SK-N-SH (cell line): ENCODE data around the gene AP1M1. TPM values are rescaled to one million over a fixed set of nuclear protein-coding genes. Genes with fewer than 3 reads are reported as not detected.

ENCODE experiments used
- CTCF ChIA-PET: fragments of 300-600, 350-600 bp; formaldehyde crosslinking; extraction: SDS; loops from one replicate; lab custom pipeline; 2021; lab: Yijun Ruan, JAX
- POLR2A ChIA-PET: fragments of 350-600 bp; sonication (Branson Sonifier 250); formaldehyde crosslinking; extraction: SDS; loops from one replicate; lab custom pipeline; 2020; ENCODE audit warnings: antibody characterized with exemption, inconsistent platforms; lab: Yijun Ruan, JAX
- DNase-seq: peaks from one replicate; pipeline ENCODE4 v3.0.0; 2012
- H2AFZ ChIP-seq: fragments of 200-600 bp; sonication (generic); 2 replicates; pipeline ENCODE4 v1.8.1; 2016; ENCODE audit warnings: antibody characterized with exemption, mild to moderate bottlenecking, low read depth
- H3F3A ChIP-seq: fragments of 200-600 bp; sonication (generic); replicated peaks from 2 replicates; pipeline ENCODE3; 2016; ENCODE audit warnings: antibody characterized with exemption, mild to moderate bottlenecking; ENCODE audit not compliant: insufficient read depth
- H3K27ac ChIP-seq, 2 experiments: fragments of 200-500 bp in 1 of 2; fragments of 200-600 bp in 1 of 2; sonication (Bioruptor generic) in 1 of 2; sonication (generic), shearing (Covaris generic) in 1 of 2; 2 replicates each; pipeline versions ENCODE4 v1.5.1 to v1.6.1; 2014 to 2016; ENCODE audit warnings: low read depth in 2 of 2, inconsistent platforms in 1 of 2, low read length in 1 of 2, mild to moderate bottlenecking in 1 of 2, mixed read lengths in 1 of 2
- H3K27me3 ChIP-seq: fragments of 200-600 bp; sonication (generic), shearing (Covaris generic); 2 replicates; pipeline ENCODE4 v1.6.1; 2016; ENCODE audit warnings: mixed run types; ENCODE audit not compliant: insufficient read depth
- H3K36me3 ChIP-seq, 2 experiments: fragments of 200-500 bp in 1 of 2; fragments of 200-600 bp in 1 of 2; sonication (Bioruptor generic) in 1 of 2; sonication (generic) in 1 of 2; replicated peaks in 1 of 2; 2 replicates each; pipeline versions ENCODE3 to v1.5.1; 2014 to 2016; ENCODE audit warnings: low read length in 1 of 2, mild to moderate bottlenecking in 1 of 2; ENCODE audit not compliant: insufficient read depth in 2 of 2, control insufficient read depth in 1 of 2
- H3K4me1 ChIP-seq, 2 experiments: fragments of 200-500 bp in 1 of 2; fragments of 200-600 bp in 1 of 2; sonication (Bioruptor generic) in 1 of 2; sonication (generic), shearing (Covaris generic) in 1 of 2; 2 replicates each; pipeline versions ENCODE4 v1.5.1 to v1.6.1; 2014 to 2016; ENCODE audit warnings: low read depth in 1 of 2, low read length in 1 of 2, mixed run types in 1 of 2; ENCODE audit not compliant: insufficient read depth in 2 of 2, control insufficient read depth in 1 of 2
- H3K4me2 ChIP-seq: fragments of 200-600 bp; sonication (generic), shearing (Covaris generic); 2 replicates; pipeline ENCODE4 v1.6.1; 2017; ENCODE audit warnings: mixed run types
- H3K4me3 ChIP-seq, 2 experiments: fragments of 200-500 bp in 1 of 2; fragments of 200-600 bp in 1 of 2; sonication (Bioruptor generic) in 1 of 2; sonication (generic), shearing (Covaris generic) in 1 of 2; 2 replicates each; pipeline versions ENCODE4 v1.5.1 to v1.8.1; 2014 to 2016; ENCODE audit warnings: low read depth in 2 of 2, inconsistent platforms in 1 of 2, low read length in 1 of 2, mild to moderate bottlenecking in 1 of 2, mixed read lengths in 1 of 2, moderate library complexity in 1 of 2
- H3K79me2 ChIP-seq: fragments of 200-600 bp; sonication (generic); 2 replicates; pipeline ENCODE4 v1.8.1; 2017; ENCODE audit warnings: mild to moderate bottlenecking; ENCODE audit not compliant: insufficient read depth
- H3K9ac ChIP-seq: fragments of 200-600 bp; sonication (generic); 2 replicates; pipeline ENCODE4 v1.6.1; 2017; ENCODE audit warnings: mixed run types
- H3K9me2 ChIP-seq: fragments of 200-600 bp; sonication (generic); 2 replicates; pipeline ENCODE4 v1.6.1; 2017; ENCODE audit warnings: mixed run types
- H3K9me3 ChIP-seq: fragments of 200-600 bp; sonication (generic); 2 replicates; pipeline ENCODE4 v1.6.1; 2017; ENCODE audit warnings: mixed run types, mild to moderate bottlenecking, moderate library complexity
- H4K20me1 ChIP-seq: fragments of 200-600 bp; sonication (generic); 2 replicates; pipeline ENCODE4 v1.6.1; 2017; ENCODE audit warnings: mild to moderate bottlenecking, mixed run types; ENCODE audit not compliant: insufficient read depth
- ELF1 ChIP-seq: IDR thresholded peaks from 2 replicates; pipeline ENCODE4 v1.4.0; 2012
- EZH2phosphoT487 ChIP-seq: fragments of 200-600 bp; sonication (generic); IDR thresholded peaks from 2 replicates; pipeline ENCODE4 v1.6.1; 2017; ENCODE audit warnings: low read depth, mixed run types, mild to moderate bottlenecking, antibody characterized with exemption, moderate library complexity, borderline replicate concordance
- FOXM1 ChIP-seq: IDR thresholded peaks from 2 replicates; pipeline ENCODE4 v1.4.0; 2012; ENCODE audit warnings: low read depth, mild to moderate bottlenecking
- GATA2 ChIP-seq: sonication (generic); formaldehyde crosslinking; IDR thresholded peaks from 2 replicates; pipeline ENCODE4 v1.5.0; 2020; ENCODE audit warnings: mild to moderate bottlenecking, missing genetic modification reagents
- MXI1 ChIP-seq: IDR thresholded peaks from 2 replicates; pipeline ENCODE4 v1.6.1; 2012; ENCODE audit warnings: mild to moderate bottlenecking, low read depth, low read length, improper control_type of control experiment
- NRF1 ChIP-seq: IDR thresholded peaks from 2 replicates; pipeline ENCODE4 v1.6.1; 2012; ENCODE audit warnings: low read depth, mild to moderate bottlenecking, low read length
- RAD21 ChIP-seq: IDR thresholded peaks from 2 replicates; pipeline ENCODE4 v1.6.1; 2012; ENCODE audit warnings: mild to moderate bottlenecking, low read length
- SMC3 ChIP-seq: IDR thresholded peaks from 2 replicates; pipeline ENCODE4 v1.6.1; 2012; ENCODE audit warnings: low read depth, low read length, improper control_type of control experiment
- TAF1 ChIP-seq: IDR thresholded peaks from 2 replicates; pipeline ENCODE4 v1.6.1; 2012; ENCODE audit warnings: low read depth, mild to moderate bottlenecking, low read length, moderate library complexity, borderline replicate concordance
- WGBS: methylation state at CpG from one replicate; pipeline ENCODE4 v1.1.6; 2017; ENCODE audit warnings: low lambda C conversion rate; 5-methylcytosine and 5-hydroxymethylcytosine counted together
- polyA plus RNA-seq, 3 experiments: library from polyadenylated mRNA; depleted of rRNA; stranded (reverse); fragments of >200 nt; gene quantifications; 2 replicates each; pipeline ENCODE4 v1.2.3, GENCODE V29; 2012
- TF ChIP-seq, protein P1 (sequence below): IDR thresholded peaks from 2 replicates; pipeline ENCODE4 v1.6.1; 2012; ENCODE audit warnings: mild to moderate bottlenecking, low read depth, low read length, moderate library complexity
- TF ChIP-seq, protein P2 (sequence below): IDR thresholded peaks from 2 replicates; pipeline ENCODE4 v1.4.0; 2012; ENCODE audit warnings: low read depth, borderline replicate concordance
- TF ChIP-seq, protein P3 (sequence below): IDR thresholded peaks from 2 replicates; pipeline ENCODE4 v1.4.0; 2012; ENCODE audit warnings: low read depth, borderline replicate concordance

AP1M1 gene
- polyA plus RNA-seq, 1 of the 3 experiments (the other 2 are of a cell fraction), result 133 TPM

DNA sequence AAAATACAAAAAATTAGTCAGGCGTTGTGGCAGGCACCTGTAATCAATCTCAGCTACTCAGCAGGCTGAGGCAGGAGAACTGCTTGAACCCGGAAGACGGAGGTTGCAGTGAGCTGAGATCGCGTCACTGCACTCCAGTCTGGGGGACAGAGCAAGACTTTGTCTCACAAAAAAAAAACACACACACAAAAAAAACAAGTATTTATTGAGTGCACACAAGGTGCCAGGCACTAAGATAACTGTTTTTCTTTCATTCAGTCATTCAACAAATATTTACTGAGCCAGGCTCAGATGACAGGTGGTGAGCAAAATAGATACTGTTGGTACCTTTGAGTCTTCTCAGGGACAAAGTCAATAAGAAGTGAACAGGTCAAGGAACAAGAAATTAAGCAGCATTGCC, 30.7 kb upstream of the AP1M1 start:
- Histone ChIP-seq H3K4me2 (no peak overlapping the region), H3K79me2 (no peaks in the 10 kb centered on the region), H4K20me1 (no peaks in the 10 kb centered on the region), H3K4me3 (no peak overlapping the region), H3K9me3 (no peaks in the 10 kb centered on the region), H3K27me3 (no peaks in the 10 kb centered on the region), H3K9me2 (no peaks in the 10 kb centered on the region), H3K27ac (no peak overlapping the region), H3K4me1 (no peaks in the 10 kb centered on the region), H3K36me3 (no peaks in the 10 kb centered on the region), H3F3A (peaks cover 4% of the 10 kb centered on the region), H3K9ac (no peak overlapping the region), H2AFZ (no peak overlapping the region)
- WGBS, result 79% methylated on average over 5 of the region's 5 CpGs
- DNase-seq, result no peak
- CTCF ChIA-PET, result no interaction called here
- POLR2A ChIA-PET, result no interaction called here
- TF ChIP-seq GATA2 (CRISPR knock-in tag) (no peak), MXI1 (no peak), EZH2phosphoT487 (no peak), RAD21 (no peak), ELF1 (no peak), SMC3 (no peak), TAF1 (no peak), NRF1 (no peak), FOXM1 (no peak)
- TF ChIP-seq, protein P1, sequence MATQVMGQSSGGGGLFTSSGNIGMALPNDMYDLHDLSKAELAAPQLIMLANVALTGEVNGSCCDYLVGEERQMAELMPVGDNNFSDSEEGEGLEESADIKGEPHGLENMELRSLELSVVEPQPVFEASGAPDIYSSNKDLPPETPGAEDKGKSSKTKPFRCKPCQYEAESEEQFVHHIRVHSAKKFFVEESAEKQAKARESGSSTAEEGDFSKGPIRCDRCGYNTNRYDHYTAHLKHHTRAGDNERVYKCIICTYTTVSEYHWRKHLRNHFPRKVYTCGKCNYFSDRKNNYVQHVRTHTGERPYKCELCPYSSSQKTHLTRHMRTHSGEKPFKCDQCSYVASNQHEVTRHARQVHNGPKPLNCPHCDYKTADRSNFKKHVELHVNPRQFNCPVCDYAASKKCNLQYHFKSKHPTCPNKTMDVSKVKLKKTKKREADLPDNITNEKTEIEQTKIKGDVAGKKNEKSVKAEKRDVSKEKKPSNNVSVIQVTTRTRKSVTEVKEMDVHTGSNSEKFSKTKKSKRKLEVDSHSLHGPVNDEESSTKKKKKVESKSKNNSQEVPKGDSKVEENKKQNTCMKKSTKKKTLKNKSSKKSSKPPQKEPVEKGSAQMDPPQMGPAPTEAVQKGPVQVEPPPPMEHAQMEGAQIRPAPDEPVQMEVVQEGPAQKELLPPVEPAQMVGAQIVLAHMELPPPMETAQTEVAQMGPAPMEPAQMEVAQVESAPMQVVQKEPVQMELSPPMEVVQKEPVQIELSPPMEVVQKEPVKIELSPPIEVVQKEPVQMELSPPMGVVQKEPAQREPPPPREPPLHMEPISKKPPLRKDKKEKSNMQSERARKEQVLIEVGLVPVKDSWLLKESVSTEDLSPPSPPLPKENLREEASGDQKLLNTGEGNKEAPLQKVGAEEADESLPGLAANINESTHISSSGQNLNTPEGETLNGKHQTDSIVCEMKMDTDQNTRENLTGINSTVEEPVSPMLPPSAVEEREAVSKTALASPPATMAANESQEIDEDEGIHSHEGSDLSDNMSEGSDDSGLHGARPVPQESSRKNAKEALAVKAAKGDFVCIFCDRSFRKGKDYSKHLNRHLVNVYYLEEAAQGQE, result no peak
- TF ChIP-seq, protein P2, sequence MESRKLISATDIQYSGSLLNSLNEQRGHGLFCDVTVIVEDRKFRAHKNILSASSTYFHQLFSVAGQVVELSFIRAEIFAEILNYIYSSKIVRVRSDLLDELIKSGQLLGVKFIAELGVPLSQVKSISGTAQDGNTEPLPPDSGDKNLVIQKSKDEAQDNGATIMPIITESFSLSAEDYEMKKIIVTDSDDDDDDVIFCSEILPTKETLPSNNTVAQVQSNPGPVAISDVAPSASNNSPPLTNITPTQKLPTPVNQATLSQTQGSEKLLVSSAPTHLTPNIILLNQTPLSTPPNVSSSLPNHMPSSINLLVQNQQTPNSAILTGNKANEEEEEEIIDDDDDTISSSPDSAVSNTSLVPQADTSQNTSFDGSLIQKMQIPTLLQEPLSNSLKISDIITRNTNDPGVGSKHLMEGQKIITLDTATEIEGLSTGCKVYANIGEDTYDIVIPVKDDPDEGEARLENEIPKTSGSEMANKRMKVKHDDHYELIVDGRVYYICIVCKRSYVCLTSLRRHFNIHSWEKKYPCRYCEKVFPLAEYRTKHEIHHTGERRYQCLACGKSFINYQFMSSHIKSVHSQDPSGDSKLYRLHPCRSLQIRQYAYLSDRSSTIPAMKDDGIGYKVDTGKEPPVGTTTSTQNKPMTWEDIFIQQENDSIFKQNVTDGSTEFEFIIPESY, result no peak
- TF ChIP-seq, protein P3, sequence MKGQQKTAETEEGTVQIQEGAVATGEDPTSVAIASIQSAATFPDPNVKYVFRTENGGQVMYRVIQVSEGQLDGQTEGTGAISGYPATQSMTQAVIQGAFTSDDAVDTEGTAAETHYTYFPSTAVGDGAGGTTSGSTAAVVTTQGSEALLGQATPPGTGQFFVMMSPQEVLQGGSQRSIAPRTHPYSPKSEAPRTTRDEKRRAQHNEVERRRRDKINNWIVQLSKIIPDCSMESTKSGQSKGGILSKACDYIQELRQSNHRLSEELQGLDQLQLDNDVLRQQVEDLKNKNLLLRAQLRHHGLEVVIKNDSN, result no peak
- TF ChIP-seq, all 33 proteins: peak for 0
